ENCODE results near the gene KCNJ11.

The KCNJ11 gene

DNA sequence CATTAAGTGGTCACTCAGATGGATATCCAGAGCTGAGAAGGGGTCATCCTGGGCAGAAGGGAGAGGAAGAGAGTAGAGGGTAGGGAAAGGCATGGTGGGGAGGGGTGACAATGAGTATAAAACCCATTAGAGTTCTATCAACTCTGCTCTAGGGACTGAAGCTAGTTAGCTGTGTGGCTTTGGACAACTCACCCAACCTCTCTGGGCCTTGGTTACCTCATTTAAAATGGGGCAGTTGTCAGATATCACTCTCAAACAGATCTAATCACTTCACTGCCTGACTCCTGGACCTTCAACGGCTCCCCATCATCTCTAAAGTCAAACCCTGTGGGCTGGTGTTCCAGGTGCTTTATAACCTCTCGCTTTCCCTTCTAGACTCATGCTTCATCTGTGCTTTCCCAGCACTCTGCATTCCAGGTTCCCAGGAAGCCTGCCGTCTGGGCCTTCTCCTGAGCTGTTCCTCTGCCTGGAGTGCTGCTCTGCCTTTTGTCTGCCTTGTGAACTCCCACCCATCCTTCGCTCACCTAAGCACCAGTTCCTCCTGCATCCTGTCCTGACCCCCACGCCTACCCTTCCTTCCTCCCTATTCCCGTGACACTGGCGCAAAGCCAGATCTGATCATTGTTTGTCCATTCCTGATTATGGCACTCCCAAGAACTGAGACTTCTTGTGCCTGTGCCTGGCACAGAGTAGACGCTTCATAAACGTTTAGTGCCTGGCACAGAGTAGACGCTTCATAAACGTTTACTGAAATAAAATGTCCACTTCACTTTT is 22.3 kb upstream of the KCNJ11 start:
- Histone ChIP-seq H3K27me3 (replicated peaks in 2 of 5; ENCODE audit: control insufficient read depth in 4 of 5, insufficient read depth in 5 of 5, low read length in 4 of 5) (peaks cover 0 to 4% (median 0%) of the 10 kb centered on the region in 5 experiments), H3K9me3 (ENCODE audit: control extremely low read depth in 1 of 5, control insufficient read depth in 4 of 5, insufficient read depth in 2 of 5, low read depth in 1 of 5, low read length in 4 of 5) (no peaks in the 10 kb centered on the region), H3K4me1 (ENCODE audit: control extremely low read depth in 1 of 4, control insufficient read depth in 4 of 4, insufficient read depth in 4 of 4, low read length in 3 of 4) (peaks cover 0 to 3% (median 2%) of the 10 kb centered on the region in 4 experiments), H3K4me3 (ENCODE audit: control insufficient read depth in 1 of 7, extremely low read depth in 1 of 7, insufficient read depth in 4 of 7, low read depth in 2 of 7, low read length in 6 of 7) (no peak overlapping the region), H3K36me3 (ENCODE audit: control insufficient read depth in 4 of 4, insufficient read depth in 4 of 4, low read length in 3 of 4) (no peaks in the 10 kb centered on the region), H3K27ac (ENCODE audit: insufficient read depth in 1 of 2, low read depth in 1 of 2, low read length in 2 of 2, poor library complexity in 1 of 2, severe bottlenecking in 2 of 2) (no peak overlapping the region)
- DNase-seq, result no peak
- ChIA-PET CTCF (interaction anchor here (1.0 to 2.1 kb wide), 3 partner anchors 14 to 92 kb away, joined by 3 to 5 read pairs (median 4); no protein-coding TSS in a partner anchor), POLR2A (interaction anchor here (0.6 kb wide), 1 partner anchor 21 kb away, joined by 4 read pairs; no protein-coding TSS in a partner anchor)
- WGBS (ENCODE audit: insufficient coverage), result 43% methylated on average over 11 of the region's 11 CpGs

DNA sequence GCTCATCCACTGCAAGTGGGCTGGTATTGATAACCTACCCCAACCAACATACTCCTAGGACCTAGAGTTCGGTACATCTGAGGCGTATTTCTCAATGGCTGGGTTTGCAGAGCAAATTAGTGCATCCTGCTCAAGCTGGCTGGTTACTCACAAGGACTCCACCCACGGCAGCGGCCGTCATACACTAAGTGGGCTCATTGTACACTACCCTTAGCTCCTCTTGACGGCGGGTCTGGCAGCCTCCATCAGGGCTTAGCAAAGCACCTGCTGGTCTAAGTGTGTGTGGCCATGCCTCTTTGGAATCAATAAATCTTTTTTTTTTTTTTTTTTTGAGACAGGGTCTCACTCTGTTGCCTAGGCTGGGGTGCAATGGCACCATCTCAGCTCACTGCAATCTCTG is 20.2 kb upstream of the KCNJ11 start:
- H3K9me3 ChIP-seq (ENCODE audit: control extremely low read depth in 1 of 5, control insufficient read depth in 4 of 5, insufficient read depth in 2 of 5, low read depth in 1 of 5, low read length in 4 of 5), result no peaks in the 10 kb centered on the region
- H3K4me1 ChIP-seq (ENCODE audit: control extremely low read depth in 1 of 4, control insufficient read depth in 4 of 4, insufficient read depth in 4 of 4, low read length in 3 of 4), result peaks cover 0 to 3% (median 2%) of the 10 kb centered on the region in 4 experiments
- no peaks in the 10 kb centered on the region for H3K27me3 ChIP-seq (replicated peaks in 2 of 5; ENCODE audit: control insufficient read depth in 4 of 5, insufficient read depth in 5 of 5, low read length in 4 of 5)
- no peaks in the 10 kb centered on the region for H3K36me3 ChIP-seq (ENCODE audit: control insufficient read depth in 4 of 4, insufficient read depth in 4 of 4, low read length in 3 of 4)
- DNase-seq, result no peak
- H3K4me3 ChIP-seq (ENCODE audit: control insufficient read depth in 1 of 7, extremely low read depth in 1 of 7, insufficient read depth in 4 of 7, low read depth in 2 of 7, low read length in 6 of 7), result no peak overlapping the region
- POLR2A ChIA-PET, result no interaction called here
- CTCF ChIA-PET, result interaction anchor here (0.6 to 1.1 kb wide), 6 partner anchors 10 to 98 kb away, joined by 3 to 4 read pairs (median 3); no protein-coding TSS in a partner anchor
- no peak overlapping the region for H3K27ac ChIP-seq (ENCODE audit: insufficient read depth in 1 of 2, low read depth in 1 of 2, low read length in 2 of 2, poor library complexity in 1 of 2, severe bottlenecking in 2 of 2)
- WGBS (ENCODE audit: insufficient coverage), result 98% methylated on average over 7 of the region's 7 CpGs

DNA sequence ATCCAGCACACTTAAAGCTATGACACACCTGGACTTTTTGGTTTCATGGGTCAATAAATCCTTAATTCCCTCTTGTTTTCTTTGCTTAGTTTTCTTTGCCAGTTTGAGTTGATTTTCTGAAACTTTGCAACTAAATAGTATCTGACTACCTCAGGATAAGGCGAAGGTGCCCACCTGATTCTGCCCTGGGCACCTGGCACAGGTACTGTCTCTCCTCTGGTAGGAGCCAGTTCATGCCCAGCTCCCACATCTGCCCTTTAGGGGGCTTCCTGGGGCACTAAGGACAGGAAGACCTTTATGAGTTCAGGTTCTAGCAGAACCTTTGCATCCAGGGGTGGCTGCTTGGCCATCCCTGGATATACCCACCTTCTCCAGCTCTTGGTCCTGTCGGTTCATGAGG is 19.6 kb upstream of the KCNJ11 start:
- 100% methylated on average over 2 of the region's 2 CpGs for WGBS (ENCODE audit: insufficient coverage)
- ChIA-PET POLR2A (no interaction called here), CTCF (interaction anchor here (0.7 to 1.1 kb wide), 3 partner anchors 11 to 27 kb away, joined by 3 read pairs; no protein-coding TSS in a partner anchor)
- Histone ChIP-seq H3K27ac (ENCODE audit: insufficient read depth in 1 of 2, low read depth in 1 of 2, low read length in 2 of 2, poor library complexity in 1 of 2, severe bottlenecking in 2 of 2) (no peak overlapping the region), H3K4me3 (ENCODE audit: control insufficient read depth in 1 of 7, extremely low read depth in 1 of 7, insufficient read depth in 4 of 7, low read depth in 2 of 7, low read length in 6 of 7) (no peak overlapping the region), H3K4me1 (ENCODE audit: control extremely low read depth in 1 of 4, control insufficient read depth in 4 of 4, insufficient read depth in 4 of 4, low read length in 3 of 4) (peaks cover 0 to 3% (median 2%) of the 10 kb centered on the region in 4 experiments), H3K36me3 (ENCODE audit: control insufficient read depth in 4 of 4, insufficient read depth in 4 of 4, low read length in 3 of 4) (no peaks in the 10 kb centered on the region), H3K9me3 (ENCODE audit: control extremely low read depth in 1 of 5, control insufficient read depth in 4 of 5, insufficient read depth in 2 of 5, low read depth in 1 of 5, low read length in 4 of 5) (no peaks in the 10 kb centered on the region), H3K27me3 (replicated peaks in 2 of 5; ENCODE audit: control insufficient read depth in 4 of 5, insufficient read depth in 5 of 5, low read length in 4 of 5) (no peaks in the 10 kb centered on the region)
- no peak for DNase-seq

DNA sequence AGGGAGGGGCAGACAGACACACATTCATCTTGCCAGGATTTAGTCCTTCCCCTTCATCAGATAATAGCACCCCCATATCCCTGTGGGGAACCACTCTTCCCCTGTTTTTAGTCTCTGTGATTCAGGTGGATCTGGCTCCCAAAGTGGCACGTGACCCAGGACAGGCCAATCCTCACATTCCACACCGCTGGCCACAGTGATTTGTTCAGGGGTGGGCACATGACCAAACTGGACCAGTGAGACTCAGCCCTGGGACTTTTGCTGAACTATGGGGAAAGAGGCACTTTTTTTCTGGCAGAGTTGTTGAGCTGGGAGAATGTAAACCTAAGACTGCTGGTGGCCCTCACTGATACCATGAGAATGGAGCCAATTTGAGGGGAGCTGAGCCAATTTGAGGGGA is 19.1 kb upstream of the KCNJ11 start:
- CTCF ChIA-PET, result interaction anchor here (0.8 kb wide), 1 partner anchor 27 kb away, joined by 3 read pairs; no protein-coding TSS in a partner anchor
- WGBS (ENCODE audit: insufficient coverage), result 100% methylated on average over 2 of the region's 2 CpGs
- no peaks in the 10 kb centered on the region for H3K36me3 ChIP-seq (ENCODE audit: control insufficient read depth in 4 of 4, insufficient read depth in 4 of 4, low read length in 3 of 4)

DNA sequence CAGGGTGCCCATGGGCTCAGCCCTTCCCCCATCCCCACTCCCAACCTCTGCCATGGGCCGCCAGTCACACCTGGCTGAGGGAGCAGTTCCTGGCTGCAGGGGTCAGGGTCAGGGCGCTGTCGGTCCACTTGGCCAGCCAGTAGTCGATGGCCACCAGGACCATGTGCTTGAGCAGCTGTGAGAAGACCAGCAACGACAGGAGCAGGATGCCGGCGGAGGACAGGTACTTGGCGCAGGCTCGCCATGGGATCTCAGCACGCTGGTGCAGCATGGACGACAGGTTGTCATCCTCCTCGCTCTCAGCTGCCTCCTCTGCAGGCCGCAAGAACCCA is 18.3 kb upstream of the KCNJ11 start:
- Histone ChIP-seq H3K27ac (ENCODE audit: insufficient read depth in 1 of 2, low read depth in 1 of 2, low read length in 2 of 2, poor library complexity in 1 of 2, severe bottlenecking in 2 of 2) (no peak overlapping the region), H3K36me3 (ENCODE audit: control insufficient read depth in 4 of 4, insufficient read depth in 4 of 4, low read length in 3 of 4) (no peaks in the 10 kb centered on the region), H3K4me1 (ENCODE audit: control extremely low read depth in 1 of 4, control insufficient read depth in 4 of 4, insufficient read depth in 4 of 4, low read length in 3 of 4) (peaks cover 0 to 3% (median 2%) of the 10 kb centered on the region in 4 experiments), H3K4me3 (ENCODE audit: control insufficient read depth in 1 of 7, extremely low read depth in 1 of 7, insufficient read depth in 4 of 7, low read depth in 2 of 7, low read length in 6 of 7) (no peak overlapping the region), H3K27me3 (replicated peaks in 2 of 5; ENCODE audit: control insufficient read depth in 4 of 5, insufficient read depth in 5 of 5, low read length in 4 of 5) (no peaks in the 10 kb centered on the region), H3K9me3 (ENCODE audit: control extremely low read depth in 1 of 5, control insufficient read depth in 4 of 5, insufficient read depth in 2 of 5, low read depth in 1 of 5, low read length in 4 of 5) (no peaks in the 10 kb centered on the region)
- DNase-seq, result no peak
- ChIA-PET POLR2A (no interaction called here), CTCF (no interaction called here)
- 98% methylated on average over 13 of the region's 13 CpGs for WGBS (ENCODE audit: insufficient coverage)

More for the DNA sequence above, 19.1 kb upstream of the KCNJ11 start:
- H3K27ac ChIP-seq (ENCODE audit: insufficient read depth in 1 of 2, low read depth in 1 of 2, low read length in 2 of 2, poor library complexity in 1 of 2, severe bottlenecking in 2 of 2), result no peak overlapping the region
- no peaks in the 10 kb centered on the region for H3K27me3 ChIP-seq (replicated peaks in 2 of 5; ENCODE audit: control insufficient read depth in 4 of 5, insufficient read depth in 5 of 5, low read length in 4 of 5)
- no peak overlapping the region for H3K4me3 ChIP-seq (ENCODE audit: control insufficient read depth in 1 of 7, extremely low read depth in 1 of 7, insufficient read depth in 4 of 7, low read depth in 2 of 7, low read length in 6 of 7)
- DNase-seq, result no peak
- H3K9me3 ChIP-seq (ENCODE audit: control extremely low read depth in 1 of 5, control insufficient read depth in 4 of 5, insufficient read depth in 2 of 5, low read depth in 1 of 5, low read length in 4 of 5), result no peaks in the 10 kb centered on the region
- POLR2A ChIA-PET, result no interaction called here
- peaks cover 0 to 3% (median 2%) of the 10 kb centered on the region in 4 experiments for H3K4me1 ChIP-seq (ENCODE audit: control extremely low read depth in 1 of 4, control insufficient read depth in 4 of 4, insufficient read depth in 4 of 4, low read length in 3 of 4)

DNA sequence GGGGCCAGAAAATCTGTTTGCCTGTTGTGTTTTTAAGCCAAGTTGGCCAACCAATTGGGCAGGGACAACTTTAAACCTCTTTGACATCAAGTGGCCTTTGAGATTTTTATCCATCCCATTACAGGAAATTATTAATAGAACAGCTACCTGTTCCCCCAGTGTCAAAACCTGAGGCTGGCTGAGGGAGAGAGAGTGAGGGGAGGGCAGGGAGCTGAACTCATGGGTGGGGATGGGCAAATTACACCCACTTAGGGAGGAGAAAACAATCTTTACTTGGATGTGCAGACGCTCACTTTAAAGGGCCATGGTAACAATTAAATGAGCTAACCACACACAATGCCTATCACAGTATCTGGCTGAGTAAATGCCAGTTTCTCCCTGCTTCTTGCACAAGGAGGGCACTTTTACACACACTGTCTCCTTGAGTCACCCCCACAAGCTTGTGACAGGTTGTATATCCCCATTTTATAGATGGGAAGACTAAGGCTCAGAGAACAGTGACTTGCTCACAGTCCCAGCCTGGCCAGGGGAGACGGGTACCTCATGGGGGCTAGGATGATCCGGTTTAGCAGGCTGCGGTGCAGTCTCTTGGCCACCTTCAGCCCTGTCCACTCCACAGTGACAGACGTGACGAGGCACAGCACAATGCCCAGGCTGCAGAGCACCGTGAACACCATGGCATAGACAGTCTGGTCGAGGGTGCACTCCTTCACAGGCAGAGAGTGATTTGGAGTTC is 17.8 kb upstream of the KCNJ11 start:
- Histone ChIP-seq H3K4me1 (ENCODE audit: control extremely low read depth in 1 of 4, control insufficient read depth in 4 of 4, insufficient read depth in 4 of 4, low read length in 3 of 4) (peaks cover 0 to 3% (median 2%) of the 10 kb centered on the region in 4 experiments), H3K9me3 (ENCODE audit: control extremely low read depth in 1 of 5, control insufficient read depth in 4 of 5, insufficient read depth in 2 of 5, low read depth in 1 of 5, low read length in 4 of 5) (no peaks in the 10 kb centered on the region), H3K27me3 (replicated peaks in 2 of 5; ENCODE audit: control insufficient read depth in 4 of 5, insufficient read depth in 5 of 5, low read length in 4 of 5) (no peaks in the 10 kb centered on the region), H3K27ac (ENCODE audit: insufficient read depth in 1 of 2, low read depth in 1 of 2, low read length in 2 of 2, poor library complexity in 1 of 2, severe bottlenecking in 2 of 2) (no peak overlapping the region), H3K4me3 (ENCODE audit: control insufficient read depth in 1 of 7, extremely low read depth in 1 of 7, insufficient read depth in 4 of 7, low read depth in 2 of 7, low read length in 6 of 7) (no peak overlapping the region), H3K36me3 (ENCODE audit: control insufficient read depth in 4 of 4, insufficient read depth in 4 of 4, low read length in 3 of 4) (no peaks in the 10 kb centered on the region)
- 96% methylated on average over 8 of the region's 8 CpGs for WGBS (ENCODE audit: insufficient coverage)
- no peak for DNase-seq
- POLR2A ChIA-PET, result interaction anchor here (0.7 kb wide), 1 partner anchor 1392 kb away, joined by 3 read pairs; no protein-coding TSS in a partner anchor
- CTCF ChIA-PET, result interaction anchor here (0.5 to 1.4 kb wide), 3 partner anchors 9 to 45 kb away, joined by 3 read pairs; no protein-coding TSS in a partner anchor

Measured in common myeloid progenitor, CD34-positive (primary cell).